Esophagus muscularis mucosa (tissue), 4 donors: ENCODE results near the gene SIRT7.

Experiments
- EP300 ChIP-seq: sonication (generic); formaldehyde crosslinking; IDR thresholded peaks from one replicate; pipeline ENCODE4 v1.6.1; 2017; ENCODE audit warnings: antibody characterized with exemption
- POLR2AphosphoS5 ChIP-seq, 2 donors: sonication (generic); formaldehyde crosslinking; IDR thresholded peaks; one replicate each; pipeline ENCODE4 v1.6.1; 2017; ENCODE audit warnings: antibody characterized with exemption in 2 of 2
- TF ChIP-seq, protein P1 (sequence below), 3 experiments: fragments of 200-600 bp in 2 of 3; fragments of 450-650 bp in 1 of 3; sonication (generic) in 2 of 3; IDR thresholded peaks; one replicate each; pipeline ENCODE4 v1.5.1; 2017 to 2019; ENCODE audit warnings: antibody characterized with exemption in 3 of 3, mild to moderate bottlenecking in 2 of 3, moderate library complexity in 1 of 3

GRCh38 chr17:81888105-81888987 is 29.6 kb downstream of the SIRT7 start:
- TF ChIP-seq, protein P1, sequence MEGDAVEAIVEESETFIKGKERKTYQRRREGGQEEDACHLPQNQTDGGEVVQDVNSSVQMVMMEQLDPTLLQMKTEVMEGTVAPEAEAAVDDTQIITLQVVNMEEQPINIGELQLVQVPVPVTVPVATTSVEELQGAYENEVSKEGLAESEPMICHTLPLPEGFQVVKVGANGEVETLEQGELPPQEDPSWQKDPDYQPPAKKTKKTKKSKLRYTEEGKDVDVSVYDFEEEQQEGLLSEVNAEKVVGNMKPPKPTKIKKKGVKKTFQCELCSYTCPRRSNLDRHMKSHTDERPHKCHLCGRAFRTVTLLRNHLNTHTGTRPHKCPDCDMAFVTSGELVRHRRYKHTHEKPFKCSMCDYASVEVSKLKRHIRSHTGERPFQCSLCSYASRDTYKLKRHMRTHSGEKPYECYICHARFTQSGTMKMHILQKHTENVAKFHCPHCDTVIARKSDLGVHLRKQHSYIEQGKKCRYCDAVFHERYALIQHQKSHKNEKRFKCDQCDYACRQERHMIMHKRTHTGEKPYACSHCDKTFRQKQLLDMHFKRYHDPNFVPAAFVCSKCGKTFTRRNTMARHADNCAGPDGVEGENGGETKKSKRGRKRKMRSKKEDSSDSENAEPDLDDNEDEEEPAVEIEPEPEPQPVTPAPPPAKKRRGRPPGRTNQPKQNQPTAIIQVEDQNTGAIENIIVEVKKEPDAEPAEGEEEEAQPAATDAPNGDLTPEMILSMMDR (IDR thresholded peaks at IDR 0.05) = no peak
- TF ChIP-seq EP300 = no peak
- TF ChIP-seq POLR2AphosphoS5 (IDR thresholded peaks at IDR 0.05) = no peak
